Esophagus squamous epithelium (tissue), 4 donors: ENCODE measurements around the gene KRT78.

Experiments used
- POLR2A ChIP-seq, 4 donors: fragments of 450-650 bp; IDR thresholded peaks; one replicate each; pipeline ENCODE4 v1.6.1; 2017; ENCODE audit warnings: antibody characterized with exemption in 4 of 4, mild to moderate bottlenecking in 4 of 4, moderate library complexity in 3 of 4
- TF ChIP-seq, protein P1 (sequence below), 6 experiments: fragments of 450-650 bp in 4 of 6; fragments of 200-600 bp in 2 of 6; sonication (generic) in 2 of 6; IDR thresholded peaks; one replicate each; pipeline ENCODE4 v1.5.1; 2016 to 2019; ENCODE audit warnings: antibody characterized with exemption in 6 of 6, mild to moderate bottlenecking in 4 of 6, moderate library complexity in 4 of 6

- TF ChIP-seq, protein P1, sequence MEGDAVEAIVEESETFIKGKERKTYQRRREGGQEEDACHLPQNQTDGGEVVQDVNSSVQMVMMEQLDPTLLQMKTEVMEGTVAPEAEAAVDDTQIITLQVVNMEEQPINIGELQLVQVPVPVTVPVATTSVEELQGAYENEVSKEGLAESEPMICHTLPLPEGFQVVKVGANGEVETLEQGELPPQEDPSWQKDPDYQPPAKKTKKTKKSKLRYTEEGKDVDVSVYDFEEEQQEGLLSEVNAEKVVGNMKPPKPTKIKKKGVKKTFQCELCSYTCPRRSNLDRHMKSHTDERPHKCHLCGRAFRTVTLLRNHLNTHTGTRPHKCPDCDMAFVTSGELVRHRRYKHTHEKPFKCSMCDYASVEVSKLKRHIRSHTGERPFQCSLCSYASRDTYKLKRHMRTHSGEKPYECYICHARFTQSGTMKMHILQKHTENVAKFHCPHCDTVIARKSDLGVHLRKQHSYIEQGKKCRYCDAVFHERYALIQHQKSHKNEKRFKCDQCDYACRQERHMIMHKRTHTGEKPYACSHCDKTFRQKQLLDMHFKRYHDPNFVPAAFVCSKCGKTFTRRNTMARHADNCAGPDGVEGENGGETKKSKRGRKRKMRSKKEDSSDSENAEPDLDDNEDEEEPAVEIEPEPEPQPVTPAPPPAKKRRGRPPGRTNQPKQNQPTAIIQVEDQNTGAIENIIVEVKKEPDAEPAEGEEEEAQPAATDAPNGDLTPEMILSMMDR (IDR thresholded peaks at IDR 0.05) = no peak
- no peak for TF ChIP-seq POLR2A (IDR thresholded peaks at IDR 0.05)
These were observed 21.9 kb downstream of the KRT78 start for GRCh38 chr12:52826611-52827498.
